ENCODE data around the gene THRB. TPM values are rescaled to one million over a fixed set of nuclear protein-coding genes. Genes with fewer than 3 reads are reported as not detected.

THRB gene
- polyA plus RNA-seq, 1 experiment, result 0.83 TPM

GRCh38 chr3:24237971-24238706 is 256.5 kb downstream of the THRB start:
- H3K4me3 ChIP-seq (ENCODE audit: low read depth, low read length), result no peak overlapping the region
- POLR2A ChIA-PET, result interaction anchor here (0.5 kb wide), 1 partner anchor 288 kb away, joined by 6 read pairs; no protein-coding TSS in a partner anchor
- DNase-seq (ENCODE audit: low read depth), result peak; percentile 95
- CTCF ChIA-PET, result interaction anchor here (0.6 to 3.7 kb wide), 16 partner anchors 10 to 349 kb away, joined by 3 to 31 read pairs (median 5); no protein-coding TSS in a partner anchor
- TF ChIP-seq CTCF (IDR thresholded peaks at IDR 0.05; ENCODE audit: insufficient read depth, low read depth, low read length), result peak; percentile 72
- no peaks in the 10 kb centered on the region for H3K36me3 ChIP-seq (ENCODE audit: control insufficient read depth, insufficient read depth, low read length)
- H3K27me3 ChIP-seq (ENCODE audit: control insufficient read depth, insufficient read depth, low read length), result no peaks in the 10 kb centered on the region; the same call in 1 of the 2 replicates

- ChIA-PET CTCF (interaction anchor here (1.9 to 3.7 kb wide), 3 partner anchors 49 to 236 kb away, joined by 6 to 25 read pairs (median 25); no protein-coding TSS in a partner anchor), POLR2A (interaction anchor here (0.6 kb wide), 1 partner anchor 133 kb away, joined by 8 read pairs; no protein-coding TSS in a partner anchor)
- no peak for DNase-seq (ENCODE audit: low read depth)
- TF ChIP-seq CTCF (IDR thresholded peaks at IDR 0.05; ENCODE audit: insufficient read depth, low read depth, low read length), result no peak
- H3K36me3 ChIP-seq (ENCODE audit: control insufficient read depth, insufficient read depth, low read length), result no peaks in the 10 kb centered on the region
- H3K27me3 ChIP-seq (ENCODE audit: control insufficient read depth, insufficient read depth, low read length), result no peaks in the 10 kb centered on the region; the same call in 1 of the 2 replicates
- H3K4me3 ChIP-seq (ENCODE audit: low read depth, low read length), result no peak overlapping the region
These were observed 259.5 kb downstream of the THRB start for GRCh38 chr3:24235121-24235520.

GRCh38 chr3:24232784-24233183 is 261.9 kb downstream of the THRB start:
- no peak for DNase-seq (ENCODE audit: low read depth)
- Histone ChIP-seq H3K4me3 (ENCODE audit: low read depth, low read length) (no peak overlapping the region), H3K27me3 (ENCODE audit: control insufficient read depth, insufficient read depth, low read length) (no peaks in the 10 kb centered on the region; the same call in 1 of the 2 replicates), H3K36me3 (ENCODE audit: control insufficient read depth, insufficient read depth, low read length) (no peaks in the 10 kb centered on the region)
- ChIA-PET CTCF (interaction anchor here (0.7 to 3.7 kb wide), 2 partner anchors 47 to 233 kb away, joined by 4 to 25 read pairs; no protein-coding TSS in a partner anchor), POLR2A (no interaction called here)
- TF ChIP-seq CTCF (IDR thresholded peaks at IDR 0.05; ENCODE audit: insufficient read depth, low read depth, low read length), result no peak

GRCh38 chr3:24229468-24230221 is 265.0 kb downstream of the THRB start:
- TF ChIP-seq CTCF (IDR thresholded peaks at IDR 0.05; ENCODE audit: insufficient read depth, low read depth, low read length), result no peak
- no peak overlapping the region for H3K4me3 ChIP-seq (ENCODE audit: low read depth, low read length)

GRCh38 chr3:24227635-24228034 is 267.0 kb downstream of the THRB start:
- CTCF ChIA-PET, result interaction anchor here (0.8 to 1.6 kb wide), 3 partner anchors 10 to 228 kb away, joined by 3 to 5 read pairs (median 5); no protein-coding TSS in a partner anchor
- Histone ChIP-seq H3K27me3 (ENCODE audit: control insufficient read depth, insufficient read depth, low read length) (no peaks in the 10 kb centered on the region), H3K36me3 (ENCODE audit: control insufficient read depth, insufficient read depth, low read length) (no peaks in the 10 kb centered on the region), H3K4me3 (ENCODE audit: low read depth, low read length) (no peak overlapping the region)
- POLR2A ChIA-PET, result no interaction called here
- no peak for TF ChIP-seq CTCF (IDR thresholded peaks at IDR 0.05; ENCODE audit: insufficient read depth, low read depth, low read length)
- DNase-seq (ENCODE audit: low read depth), result no peak

More at GRCh38 chr3:24229468-24230221, 265.0 kb downstream of the THRB start:
- no peak for DNase-seq (ENCODE audit: low read depth)
- H3K36me3 ChIP-seq (ENCODE audit: control insufficient read depth, insufficient read depth, low read length), result no peaks in the 10 kb centered on the region
- ChIA-PET POLR2A (no interaction called here), CTCF (interaction anchor here (1.1 kb wide), 1 partner anchor 454 kb away, joined by 3 read pairs; no protein-coding TSS in a partner anchor)
- no peaks in the 10 kb centered on the region; the same call in 1 of the 2 replicates for H3K27me3 ChIP-seq (ENCODE audit: control insufficient read depth, insufficient read depth, low read length)
